H1 (cell line): ENCODE data around the gene GBA2. TPM values are rescaled to one million over a fixed set of nuclear protein-coding genes. Genes with fewer than 3 reads are reported as not detected.
A peak's percentile ranks its signal among the peaks of the same experiment; 100 is the strongest.

ENCODE experiments used
- CTCF ChIA-PET: fragments of 300-600 bp; sonication (Branson Sonifier 250); formaldehyde crosslinking; loops from one replicate; lab custom pipeline; 2021; ENCODE audit not compliant: partially characterized antibody; lab: Charles Lee
- POLR2A ChIA-PET: fragments of 300-600 bp; sonication (Branson Sonifier 250); formaldehyde crosslinking; loops from one replicate; lab custom pipeline; 2021; ENCODE audit warnings: inconsistent platforms; ENCODE audit not compliant: partially characterized antibody; lab: Charles Lee
- DNase-seq, 2 experiments: peaks; one replicate each; pipeline versions ENCODE4 v3.0.0 to v3.0.0-alpha.2; 2010 to 2022; ENCODE audit warnings: low spot score in 2 of 2, low read depth in 1 of 2, mixed read lengths in 1 of 2
- FAIRE-seq: peaks from 2 replicates; lab custom pipeline; 2011; peaks lifted over from hg19 to GRCh38; lab: Jason Lieb, UNC
- H2AFZ ChIP-seq: 2 replicates; pipeline ENCODE4 v1.8.1; 2012; ENCODE audit warnings: low read length, inconsistent platforms
- H2AK5ac ChIP-seq: 2 replicates; pipeline ENCODE4 v1.6.1; 2013; ENCODE audit warnings: low read depth, low read length
- H2BK120ac ChIP-seq: replicated peaks from 2 replicates; pipeline ENCODE3; 2013; ENCODE audit warnings: low read depth, low read length, inconsistent platforms
- H2BK12ac ChIP-seq: 2 replicates; pipeline ENCODE4 v1.6.1; 2013; ENCODE audit warnings: low read depth, low read length
- H2BK15ac ChIP-seq: 2 replicates; pipeline ENCODE4 v1.6.1; 2013; ENCODE audit warnings: low read length
- H2BK20ac ChIP-seq: 2 replicates; pipeline ENCODE4 v1.6.1; 2013; ENCODE audit warnings: low read length
- H2BK5ac ChIP-seq: 2 replicates; pipeline ENCODE4 v1.6.1; 2013; ENCODE audit warnings: low read depth, low read length
- H3K14ac ChIP-seq: 2 replicates; pipeline ENCODE4 v1.6.1; 2013; ENCODE audit warnings: inconsistent platforms; ENCODE audit not compliant: insufficient read length
- H3K18ac ChIP-seq: 2 replicates; pipeline ENCODE4 v1.6.1; 2013; ENCODE audit warnings: low read length; ENCODE audit errors: extremely low read depth
- H3K23ac ChIP-seq: 2 replicates; pipeline ENCODE4 v1.6.1; 2013; ENCODE audit warnings: inconsistent platforms; ENCODE audit not compliant: insufficient read length
- H3K23me2 ChIP-seq: 2 replicates; pipeline ENCODE4 v1.6.1; 2013; ENCODE audit warnings: low read depth, low read length
- H3K27ac ChIP-seq: 2 replicates; pipeline ENCODE4 v1.6.1; 2011; ENCODE audit warnings: low read depth, low read length, inconsistent platforms
- H3K27me3 ChIP-seq, 4 experiments: replicated peaks in 1 of 4; 1 replicate in 1 of 4; 2 replicates in 3 of 4; pipeline versions ENCODE4 v1.6.1 to v1.8.1; 2011 to 2013; ENCODE audit warnings: low read length in 3 of 4, mild to moderate bottlenecking in 3 of 4, inconsistent platforms in 2 of 4, mixed read lengths in 2 of 4, moderate library complexity in 1 of 4; ENCODE audit not compliant: control insufficient read depth in 3 of 4, insufficient read depth in 3 of 4; ENCODE audit errors: extremely low read depth in 1 of 4
- H3K36me3 ChIP-seq, 4 experiments: 2 replicates each; pipeline versions ENCODE4 v1.6.1 to v1.8.1; 2011 to 2013; ENCODE audit warnings: mild to moderate bottlenecking in 4 of 4, low read length in 3 of 4, moderate library complexity in 2 of 4, control low read depth in 1 of 4, inconsistent platforms in 1 of 4; ENCODE audit not compliant: insufficient read depth in 4 of 4, control insufficient read depth in 2 of 4
- H3K4ac ChIP-seq: replicated peaks from 2 replicates; pipeline ENCODE3; 2013; ENCODE audit warnings: low read length, low read depth, mixed read lengths, inconsistent platforms; ENCODE audit not compliant: insufficient read length
- H3K4me1 ChIP-seq, 4 experiments: replicated peaks in 1 of 4; 1 replicate in 1 of 4; 2 replicates in 3 of 4; pipeline versions ENCODE4 v1.6.1 to v1.8.1; 2011 to 2013; ENCODE audit warnings: low read length in 3 of 4, inconsistent platforms in 2 of 4, mixed read lengths in 1 of 4; ENCODE audit not compliant: insufficient read depth in 4 of 4, control insufficient read depth in 3 of 4
- H3K4me2 ChIP-seq, 2 experiments: 2 replicates each; pipeline versions ENCODE4 v1.6.1 to v1.8.1; 2011 to 2013; ENCODE audit warnings: low read depth in 2 of 2, low read length in 2 of 2, control low read depth in 1 of 2, inconsistent platforms in 1 of 2, mild to moderate bottlenecking in 1 of 2; ENCODE audit not compliant: insufficient read depth in 1 of 2
- H3K4me3 ChIP-seq, 4 experiments: fragments of 200-600, 300-600 bp in 1 of 4; sonication (generic), shearing (Covaris generic), sonication (Bioruptor Twin) in 1 of 4; 2 replicates each; pipeline versions ENCODE4 v1.5.1 to v1.8.1; 2011 to 2016; ENCODE audit warnings: low read length in 4 of 4, low read depth in 3 of 4, control low read depth in 2 of 4, inconsistent platforms in 2 of 4, mild to moderate bottlenecking in 2 of 4, mixed read lengths in 1 of 4, moderate library complexity in 1 of 4; ENCODE audit not compliant: insufficient read depth in 2 of 4; ENCODE audit errors: extremely low read depth in 1 of 4
- H3K56ac ChIP-seq: replicated peaks from 2 replicates; pipeline ENCODE3; 2013; ENCODE audit warnings: low read depth, mild to moderate bottlenecking, mixed read lengths, low read length, inconsistent platforms; ENCODE audit not compliant: insufficient read length
- H3K79me1 ChIP-seq: 2 replicates; pipeline ENCODE4 v1.6.1; 2013; ENCODE audit warnings: low read depth, low read length, control low read depth
- H3K79me2 ChIP-seq, 2 experiments: 2 replicates each; pipeline versions ENCODE4 v1.6.1 to v1.8.1; 2012 to 2013; ENCODE audit warnings: low read length in 2 of 2, mild to moderate bottlenecking in 2 of 2, inconsistent platforms in 1 of 2; ENCODE audit not compliant: insufficient read depth in 2 of 2, control insufficient read depth in 1 of 2
- H3K9ac ChIP-seq, 4 experiments: replicated peaks in 1 of 4; 1 replicate in 1 of 4; 2 replicates in 3 of 4; pipeline versions ENCODE4 v1.6.1 to v1.8.1; 2011 to 2013; ENCODE audit warnings: low read depth in 3 of 4, low read length in 3 of 4, control low read depth in 2 of 4, mild to moderate bottlenecking in 2 of 4, moderate library complexity in 2 of 4, inconsistent platforms in 1 of 4; ENCODE audit errors: extremely low read depth in 1 of 4
- H3K9me3 ChIP-seq, 2 experiments: 2 replicates each; pipeline versions ENCODE4 v1.6.1 to v1.8.1; 2012 to 2013; ENCODE audit warnings: mild to moderate bottlenecking in 2 of 2, moderate library complexity in 2 of 2, control low read depth in 1 of 2, inconsistent platforms in 1 of 2, low read depth in 1 of 2, low read length in 1 of 2, mixed read lengths in 1 of 2; ENCODE audit not compliant: insufficient read depth in 2 of 2
- H4K20me1 ChIP-seq, 2 experiments: replicated peaks in 1 of 2; 2 replicates each; pipeline versions ENCODE3 to v1.8.1; 2011 to 2013; ENCODE audit warnings: inconsistent platforms in 2 of 2, low read length in 2 of 2, mild to moderate bottlenecking in 1 of 2; ENCODE audit not compliant: insufficient read depth in 2 of 2, control insufficient read depth in 1 of 2
- H4K5ac ChIP-seq: 2 replicates; pipeline ENCODE4 v1.6.1; 2013; ENCODE audit warnings: low read length, low read depth, mixed read lengths, inconsistent platforms; ENCODE audit not compliant: insufficient read length
- H4K8ac ChIP-seq: 2 replicates; pipeline ENCODE4 v1.8.0; 2013; ENCODE audit warnings: mild to moderate bottlenecking, moderate library complexity, low read length, inconsistent platforms; ENCODE audit not compliant: insufficient read depth; ENCODE audit errors: extremely low read depth
- H4K91ac ChIP-seq: replicated peaks from 2 replicates; pipeline ENCODE3; 2013; ENCODE audit warnings: low read length, mixed read lengths, inconsistent platforms; ENCODE audit not compliant: insufficient read length
- BACH1 ChIP-seq: IDR thresholded peaks from 2 replicates; pipeline ENCODE4 v1.6.1; 2012; ENCODE audit warnings: low read length, improper control_type of control experiment
- CHD2 ChIP-seq: IDR thresholded peaks from 2 replicates; pipeline ENCODE4 v1.6.1; 2012; ENCODE audit warnings: low read length, improper control_type of control experiment
- CTBP2 ChIP-seq: IDR thresholded peaks from 2 replicates; pipeline ENCODE4 v1.7.0; 2011; ENCODE audit warnings: borderline replicate concordance, mild to moderate bottlenecking, moderate library complexity, mixed read lengths, low read length; ENCODE audit not compliant: insufficient read depth, insufficient read length
- GTF2F1 ChIP-seq: IDR thresholded peaks from 2 replicates; pipeline ENCODE4 v1.6.1; 2012; ENCODE audit warnings: low read depth, low read length, improper control_type of control experiment, borderline replicate concordance
- HDAC6 ChIP-seq: IDR thresholded peaks from one replicate; pipeline ENCODE4 v1.7.1; 2012; ENCODE audit warnings: low read depth, mild to moderate bottlenecking, inconsistent platforms, low read length, moderate library complexity
- KDM5A ChIP-seq: fragments of 200-600 bp; IDR thresholded peaks from 2 replicates; pipeline ENCODE4 v1.7.1; 2012; ENCODE audit warnings: mild to moderate bottlenecking, low read length, inconsistent platforms, mixed read lengths
- PHF8 ChIP-seq: fragments of 200-600 bp; sonication (generic); conservative IDR thresholded peaks from 2 replicates; pipeline ENCODE4 v1.7.1; 2012; ENCODE audit warnings: low read depth, mild to moderate bottlenecking, inconsistent platforms, low read length, moderate library complexity
- POLR2AphosphoS5 ChIP-seq: IDR thresholded peaks from 2 replicates; pipeline ENCODE4 v1.6.1; 2011; ENCODE audit warnings: low read depth, low read length
- POU5F1 ChIP-seq: IDR thresholded peaks from 2 replicates; pipeline ENCODE4 v1.6.1; 2011; ENCODE audit warnings: low read depth, mild to moderate bottlenecking, low read length, moderate library complexity
- RBBP5 ChIP-seq: IDR thresholded peaks from 2 replicates; pipeline ENCODE4 v1.7.1; 2012; ENCODE audit warnings: low read depth, mild to moderate bottlenecking, inconsistent platforms, low read length, moderate library complexity, borderline replicate concordance
- WGBS, 2 experiments: shearing (Covaris generic) in 1 of 2; methylation state at CpG; one replicate each; pipeline versions ENCODE4 v1.1.6 to v1.1.7; 2013 to 2015; ENCODE audit warnings: low lambda C conversion rate in 2 of 2, mixed read lengths in 2 of 2, inconsistent platforms in 1 of 2, low coverage in 1 of 2, missing lambda C conversion rate in 1 of 2; ENCODE audit not compliant: insufficient replicate concordance in 2 of 2, insufficient coverage in 1 of 2, insufficient read length in 1 of 2; ENCODE audit errors: extremely low coverage in 1 of 2, missing lambda C conversion rate in 1 of 2; 5-methylcytosine and 5-hydroxymethylcytosine counted together
- polyA plus RNA-seq, 7 experiments: library from polyadenylated mRNA; depleted of rRNA in 3 of 7; stranded (reverse) in 5 of 7; unstranded in 2 of 7; fragments of >200 nt in 5 of 7; fragments of 200-250 nt in 2 of 7; gene quantifications; 1 replicate in 5 of 7; 2 replicates in 1 of 7; 4 replicates in 1 of 7; pipeline versions ENCODE4 v1.2.1 to v1.2.3, GENCODE V29; 2011 to 2013; ENCODE audit warnings: missing spikeins in 2 of 7, mixed read lengths in 2 of 7
- total RNA-seq: library from RNA; stranded (reverse); fragmentation: NEBNext Ultra II Directional; extraction: Animal tissue kit (Norgen Biotek cat#: 25700); gene quantifications from 2 replicates; pipeline ENCODE4 v1.2.1, GENCODE V29; 2021

The GBA2 gene
- total and polyA plus RNA-seq, 2 of the 8 experiments (the other 6 are each of a cell fraction or from before 2014, with no cell fraction given) = 64.2 to 71.9 TPM

DNA sequence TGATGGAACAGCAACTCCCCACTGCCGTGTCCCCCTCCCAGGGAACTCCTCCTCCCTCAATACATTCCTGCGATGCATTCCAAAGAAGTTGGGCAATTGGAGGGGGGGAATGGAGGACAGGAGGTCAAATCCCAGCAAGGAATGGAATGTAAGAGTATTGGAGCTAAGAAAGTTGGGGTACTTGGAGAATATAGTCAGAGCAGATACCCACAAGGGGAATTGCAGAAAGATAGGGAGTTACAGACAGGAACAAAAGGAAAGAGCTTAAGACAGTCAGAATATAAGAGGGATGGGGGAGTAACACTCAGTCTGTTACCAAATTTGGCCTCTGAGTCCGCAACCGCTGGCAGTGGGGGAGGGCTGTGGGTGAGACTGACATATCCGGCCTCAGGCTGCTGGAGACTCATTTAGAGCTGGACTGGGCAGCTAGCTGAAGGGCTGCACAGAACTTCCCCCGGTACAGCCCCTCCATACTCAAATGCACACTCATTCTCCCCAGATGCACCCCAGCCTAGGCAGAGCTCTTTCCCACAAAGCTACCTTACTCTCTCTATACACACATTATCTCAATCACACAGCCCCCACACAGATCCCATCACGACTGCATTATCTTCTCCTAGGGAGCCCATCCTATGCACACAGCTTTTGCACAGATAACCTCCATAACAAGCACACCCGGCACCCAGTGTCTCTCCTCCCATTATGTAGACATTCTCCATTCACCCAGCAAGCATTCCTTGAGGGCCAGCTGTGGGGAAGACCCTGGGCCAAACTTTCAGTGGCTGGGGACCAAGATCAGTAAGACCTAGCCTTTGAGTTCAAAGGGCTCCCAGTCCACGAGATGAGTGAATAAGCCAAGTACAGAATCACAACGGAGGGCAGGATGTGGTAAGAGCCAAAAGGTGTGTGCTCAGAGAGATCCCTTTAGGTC is 20.7 kb downstream of the GBA2 start:
- Histone ChIP-seq H3K9ac (peak overlapping the region in 2 of 4 experiments; percentile 14 to 41; a peak in 5 of 7 replicates), H3K4ac (no peak overlapping the region), H3K4me3 (peak overlapping the region; percentile 8 to 46 (median 30); a peak in 6 of 8 replicates), H3K27me3 (no peaks in the 10 kb centered on the region), H4K20me1 (peaks cover 0 to 4% of the 10 kb centered on the region in 2 experiments), H4K8ac (0 out of 2 replicates have a peak overlapping the region, but pooled peaks have one; percentile 17), H3K4me1 (peaks cover 21 to 42% (median 30%) of the 10 kb centered on the region in 4 experiments), H3K79me1 (peaks cover 16% of the 10 kb centered on the region), H2AK5ac (peak overlapping the region; percentile 29; the same call in 1 of the 2 replicates), H3K23ac (no peak overlapping the region), H3K18ac (peak overlapping the region; percentile 74), H4K5ac (no peak overlapping the region), H2AFZ (no peak overlapping the region), H3K27ac (peak overlapping the region; percentile 58), H4K91ac (peak overlapping the region; percentile 9), H3K23me2 (peaks cover 15% of the 10 kb centered on the region; the same call in 1 of the 2 replicates), H3K36me3 (peaks cover 4 to 19% (median 12%) of the 10 kb centered on the region in 4 experiments; a peak in 7 of 8 replicates), H2BK20ac (peak overlapping the region; percentile 9; the same call in 1 of the 2 replicates), H3K56ac (no peak overlapping the region), H3K4me2 (peak overlapping the region; percentile 69 to 92), H2BK15ac (0 out of 2 replicates have a peak overlapping the region, but pooled peaks have one; percentile 10), H3K9me3 (no peaks in the 10 kb centered on the region; a peak in 1 of 4 replicates), H2BK12ac (peak overlapping the region; percentile 98), H3K14ac (no peak overlapping the region), H2BK120ac (no peak overlapping the region), H3K79me2 (peaks cover 2 to 54% of the 10 kb centered on the region in 2 experiments), H2BK5ac (peak overlapping the region; percentile 88)
- peak in 1 of 2 experiments; percentile 56 for DNase-seq
- ChIA-PET CTCF (interaction anchor here (0.5 to 16.0 kb wide), 25 partner anchors 8 to 179 kb away, joined by 3 to 198 read pairs (median 7); partner anchors contain the start of genes ARHGEF39, CCDC107, GBA2 and MSMP), POLR2A (interaction anchor here (0.6 to 11.1 kb wide), 30 partner anchors 8 to 657 kb away, joined by 3 to 158 read pairs (median 4); partner anchors contain the start of genes CCDC107, GBA2, RGP1 and RMRP)
- peak; percentile 62 for FAIRE-seq
- 33% methylated on average over 10 of the region's 10 CpGs; no CpG with 5 or more reads in 1 of the 2 experiments for WGBS, 2 experiments
- TF ChIP-seq HDAC6 (no peak), POLR2AphosphoS5 (no peak), RBBP5 (peak; percentile 97), GTF2F1 (no peak), POU5F1 (no peak), PHF8 (no peak), CTBP2 (no peak), BACH1 (no peak; the same call in 1 of the 2 replicates), CHD2 (no peak), KDM5A (no peak)
